H1 (cell line): ENCODE data around the gene DDX41. TPM values are rescaled to one million over a fixed set of nuclear protein-coding genes. Genes with fewer than 3 reads are reported as not detected.

Experiments
- CTCF ChIA-PET: fragments of 300-600 bp; sonication (Branson Sonifier 250); formaldehyde crosslinking; loops from one replicate; lab custom pipeline; 2021; ENCODE audit not compliant: partially characterized antibody; lab: Charles Lee
- POLR2A ChIA-PET: fragments of 300-600 bp; sonication (Branson Sonifier 250); formaldehyde crosslinking; loops from one replicate; lab custom pipeline; 2021; ENCODE audit warnings: inconsistent platforms; ENCODE audit not compliant: partially characterized antibody; lab: Charles Lee
- DNase-seq, 2 experiments: peaks; one replicate each; pipeline versions ENCODE4 v3.0.0 to v3.0.0-alpha.2; 2010 to 2022; ENCODE audit warnings: low spot score in 2 of 2, low read depth in 1 of 2, mixed read lengths in 1 of 2
- FAIRE-seq: peaks from 2 replicates; lab custom pipeline; 2011; peaks lifted over from hg19 to GRCh38; lab: Jason Lieb, UNC
- H2AFZ ChIP-seq: 2 replicates; pipeline ENCODE4 v1.8.1; 2012; ENCODE audit warnings: low read length, inconsistent platforms
- H2AK5ac ChIP-seq: 2 replicates; pipeline ENCODE4 v1.6.1; 2013; ENCODE audit warnings: low read depth, low read length
- H2BK120ac ChIP-seq: replicated peaks from 2 replicates; pipeline ENCODE3; 2013; ENCODE audit warnings: low read depth, low read length, inconsistent platforms
- H2BK12ac ChIP-seq: 2 replicates; pipeline ENCODE4 v1.6.1; 2013; ENCODE audit warnings: low read depth, low read length
- H2BK15ac ChIP-seq: 2 replicates; pipeline ENCODE4 v1.6.1; 2013; ENCODE audit warnings: low read length
- H2BK20ac ChIP-seq: 2 replicates; pipeline ENCODE4 v1.6.1; 2013; ENCODE audit warnings: low read length
- H2BK5ac ChIP-seq: 2 replicates; pipeline ENCODE4 v1.6.1; 2013; ENCODE audit warnings: low read depth, low read length
- H3K14ac ChIP-seq: 2 replicates; pipeline ENCODE4 v1.6.1; 2013; ENCODE audit warnings: inconsistent platforms; ENCODE audit not compliant: insufficient read length
- H3K18ac ChIP-seq: 2 replicates; pipeline ENCODE4 v1.6.1; 2013; ENCODE audit warnings: low read length; ENCODE audit errors: extremely low read depth
- H3K23ac ChIP-seq: 2 replicates; pipeline ENCODE4 v1.6.1; 2013; ENCODE audit warnings: inconsistent platforms; ENCODE audit not compliant: insufficient read length
- H3K23me2 ChIP-seq: 2 replicates; pipeline ENCODE4 v1.6.1; 2013; ENCODE audit warnings: low read depth, low read length
- H3K27ac ChIP-seq: 2 replicates; pipeline ENCODE4 v1.6.1; 2011; ENCODE audit warnings: low read depth, low read length, inconsistent platforms
- H3K27me3 ChIP-seq, 4 experiments: replicated peaks in 1 of 4; 1 replicate in 1 of 4; 2 replicates in 3 of 4; pipeline versions ENCODE4 v1.6.1 to v1.8.1; 2011 to 2013; ENCODE audit warnings: low read length in 3 of 4, mild to moderate bottlenecking in 3 of 4, inconsistent platforms in 2 of 4, mixed read lengths in 2 of 4, moderate library complexity in 1 of 4; ENCODE audit not compliant: control insufficient read depth in 3 of 4, insufficient read depth in 3 of 4; ENCODE audit errors: extremely low read depth in 1 of 4
- H3K36me3 ChIP-seq, 4 experiments: 2 replicates each; pipeline versions ENCODE4 v1.6.1 to v1.8.1; 2011 to 2013; ENCODE audit warnings: mild to moderate bottlenecking in 4 of 4, low read length in 3 of 4, moderate library complexity in 2 of 4, control low read depth in 1 of 4, inconsistent platforms in 1 of 4; ENCODE audit not compliant: insufficient read depth in 4 of 4, control insufficient read depth in 2 of 4
- H3K4ac ChIP-seq: replicated peaks from 2 replicates; pipeline ENCODE3; 2013; ENCODE audit warnings: low read length, low read depth, mixed read lengths, inconsistent platforms; ENCODE audit not compliant: insufficient read length
- H3K4me1 ChIP-seq, 4 experiments: replicated peaks in 1 of 4; 1 replicate in 1 of 4; 2 replicates in 3 of 4; pipeline versions ENCODE4 v1.6.1 to v1.8.1; 2011 to 2013; ENCODE audit warnings: low read length in 3 of 4, inconsistent platforms in 2 of 4, mixed read lengths in 1 of 4; ENCODE audit not compliant: insufficient read depth in 4 of 4, control insufficient read depth in 3 of 4
- H3K4me2 ChIP-seq, 2 experiments: 2 replicates each; pipeline versions ENCODE4 v1.6.1 to v1.8.1; 2011 to 2013; ENCODE audit warnings: low read depth in 2 of 2, low read length in 2 of 2, control low read depth in 1 of 2, inconsistent platforms in 1 of 2, mild to moderate bottlenecking in 1 of 2; ENCODE audit not compliant: insufficient read depth in 1 of 2
- H3K4me3 ChIP-seq, 4 experiments: fragments of 200-600, 300-600 bp in 1 of 4; sonication (generic), shearing (Covaris generic), sonication (Bioruptor Twin) in 1 of 4; 2 replicates each; pipeline versions ENCODE4 v1.5.1 to v1.8.1; 2011 to 2016; ENCODE audit warnings: low read length in 4 of 4, low read depth in 3 of 4, control low read depth in 2 of 4, inconsistent platforms in 2 of 4, mild to moderate bottlenecking in 2 of 4, mixed read lengths in 1 of 4, moderate library complexity in 1 of 4; ENCODE audit not compliant: insufficient read depth in 2 of 4; ENCODE audit errors: extremely low read depth in 1 of 4
- H3K56ac ChIP-seq: replicated peaks from 2 replicates; pipeline ENCODE3; 2013; ENCODE audit warnings: low read depth, mild to moderate bottlenecking, mixed read lengths, low read length, inconsistent platforms; ENCODE audit not compliant: insufficient read length
- H3K79me1 ChIP-seq: 2 replicates; pipeline ENCODE4 v1.6.1; 2013; ENCODE audit warnings: low read depth, low read length, control low read depth
- H3K79me2 ChIP-seq, 2 experiments: 2 replicates each; pipeline versions ENCODE4 v1.6.1 to v1.8.1; 2012 to 2013; ENCODE audit warnings: low read length in 2 of 2, mild to moderate bottlenecking in 2 of 2, inconsistent platforms in 1 of 2; ENCODE audit not compliant: insufficient read depth in 2 of 2, control insufficient read depth in 1 of 2
- H3K9ac ChIP-seq, 4 experiments: replicated peaks in 1 of 4; 1 replicate in 1 of 4; 2 replicates in 3 of 4; pipeline versions ENCODE4 v1.6.1 to v1.8.1; 2011 to 2013; ENCODE audit warnings: low read depth in 3 of 4, low read length in 3 of 4, control low read depth in 2 of 4, mild to moderate bottlenecking in 2 of 4, moderate library complexity in 2 of 4, inconsistent platforms in 1 of 4; ENCODE audit errors: extremely low read depth in 1 of 4
- H3K9me3 ChIP-seq, 2 experiments: 2 replicates each; pipeline versions ENCODE4 v1.6.1 to v1.8.1; 2012 to 2013; ENCODE audit warnings: mild to moderate bottlenecking in 2 of 2, moderate library complexity in 2 of 2, control low read depth in 1 of 2, inconsistent platforms in 1 of 2, low read depth in 1 of 2, low read length in 1 of 2, mixed read lengths in 1 of 2; ENCODE audit not compliant: insufficient read depth in 2 of 2
- H4K20me1 ChIP-seq, 2 experiments: replicated peaks in 1 of 2; 2 replicates each; pipeline versions ENCODE3 to v1.8.1; 2011 to 2013; ENCODE audit warnings: inconsistent platforms in 2 of 2, low read length in 2 of 2, mild to moderate bottlenecking in 1 of 2; ENCODE audit not compliant: insufficient read depth in 2 of 2, control insufficient read depth in 1 of 2
- H4K5ac ChIP-seq: 2 replicates; pipeline ENCODE4 v1.6.1; 2013; ENCODE audit warnings: low read length, low read depth, mixed read lengths, inconsistent platforms; ENCODE audit not compliant: insufficient read length
- H4K8ac ChIP-seq: 2 replicates; pipeline ENCODE4 v1.8.0; 2013; ENCODE audit warnings: mild to moderate bottlenecking, moderate library complexity, low read length, inconsistent platforms; ENCODE audit not compliant: insufficient read depth; ENCODE audit errors: extremely low read depth
- H4K91ac ChIP-seq: replicated peaks from 2 replicates; pipeline ENCODE3; 2013; ENCODE audit warnings: low read length, mixed read lengths, inconsistent platforms; ENCODE audit not compliant: insufficient read length
- CBX8 ChIP-seq: fragments of 300-800, 300-1000 bp; sonication (generic); IDR thresholded peaks from 2 replicates; pipeline ENCODE4 v1.7.1; 2016; ENCODE audit warnings: low read depth, low read length, borderline replicate concordance
- POLR2AphosphoS5 ChIP-seq: IDR thresholded peaks from 2 replicates; pipeline ENCODE4 v1.6.1; 2011; ENCODE audit warnings: low read depth, low read length
- WGBS, 2 experiments: shearing (Covaris generic) in 1 of 2; methylation state at CpG; one replicate each; pipeline versions ENCODE4 v1.1.6 to v1.1.7; 2013 to 2015; ENCODE audit warnings: low lambda C conversion rate in 2 of 2, mixed read lengths in 2 of 2, inconsistent platforms in 1 of 2, low coverage in 1 of 2, missing lambda C conversion rate in 1 of 2; ENCODE audit not compliant: insufficient replicate concordance in 2 of 2, insufficient coverage in 1 of 2, insufficient read length in 1 of 2; ENCODE audit errors: extremely low coverage in 1 of 2, missing lambda C conversion rate in 1 of 2; 5-methylcytosine and 5-hydroxymethylcytosine counted together
- polyA plus RNA-seq, 7 experiments: library from polyadenylated mRNA; depleted of rRNA in 3 of 7; stranded (reverse) in 5 of 7; unstranded in 2 of 7; fragments of >200 nt in 5 of 7; fragments of 200-250 nt in 2 of 7; gene quantifications; 1 replicate in 5 of 7; 2 replicates in 1 of 7; 4 replicates in 1 of 7; pipeline versions ENCODE4 v1.2.1 to v1.2.3, GENCODE V29; 2011 to 2013; ENCODE audit warnings: missing spikeins in 2 of 7, mixed read lengths in 2 of 7
- total RNA-seq: library from RNA; stranded (reverse); fragmentation: NEBNext Ultra II Directional; extraction: Animal tissue kit (Norgen Biotek cat#: 25700); gene quantifications from 2 replicates; pipeline ENCODE4 v1.2.1, GENCODE V29; 2021

Gene DDX41
- total and polyA plus RNA-seq, 2 of the 8 experiments (the other 6 are each of a cell fraction or from before 2014, with no cell fraction given): 102 to 135 TPM

DNA sequence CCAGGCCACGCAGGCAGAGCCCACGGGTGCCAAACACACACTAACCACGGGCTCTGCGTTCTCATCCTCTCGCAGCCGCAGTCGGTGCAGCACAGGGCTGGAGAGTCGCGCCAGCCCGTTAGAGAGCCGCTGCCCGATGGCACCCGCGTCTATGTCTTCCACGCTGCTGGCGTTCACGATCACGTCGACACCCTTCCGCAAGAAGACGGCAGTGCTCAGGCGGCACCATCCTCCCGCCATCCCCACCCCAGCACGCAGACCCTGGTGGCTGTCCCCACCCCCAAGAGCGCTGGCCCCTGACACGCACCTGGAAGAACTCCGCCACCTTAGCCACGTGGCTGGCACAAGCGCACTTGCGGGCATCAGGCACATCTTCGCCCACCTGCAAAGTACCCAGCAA, 49.3 kb downstream of the DDX41 start:
- no peak overlapping the region for H3K9ac ChIP-seq
- peaks cover 36 to 71% (median 53%) of the 10 kb centered on the region in 4 experiments for H3K36me3 ChIP-seq
- H3K27ac ChIP-seq: no peak overlapping the region
- H3K4me3 ChIP-seq: no peak overlapping the region
- H3K18ac ChIP-seq: no peak overlapping the region
- H3K9me3 ChIP-seq: peaks cover 0 to 4% of the 10 kb centered on the region in 2 experiments; a peak in 2 of 4 replicates
- peaks cover 14 to 51% of the 10 kb centered on the region in 2 experiments for H3K79me2 ChIP-seq
- H2AFZ ChIP-seq: no peak overlapping the region
- no peak overlapping the region for H4K5ac ChIP-seq
- no peak overlapping the region for H2BK15ac ChIP-seq
- H2BK5ac ChIP-seq: no peak overlapping the region
- H3K14ac ChIP-seq: no peak overlapping the region
- no peak overlapping the region for H3K4ac ChIP-seq
- peaks cover 32 to 46% of the 10 kb centered on the region in 2 experiments for H4K20me1 ChIP-seq
- peaks cover 22% of the 10 kb centered on the region for H3K79me1 ChIP-seq
- H4K8ac ChIP-seq: peak overlapping the region; percentile 35; the same call in 1 of the 2 replicates
- no peak overlapping the region for H3K23ac ChIP-seq
- FAIRE-seq: no peak
- 90% methylated on average over 27 of the region's 31 CpGs; no CpG with 5 or more reads in 1 of the 2 experiments for WGBS, 2 experiments
- H2BK20ac ChIP-seq: no peak overlapping the region
- H2BK120ac ChIP-seq: no peak overlapping the region
- H3K27me3 ChIP-seq: no peaks in the 10 kb centered on the region
- H3K4me2 ChIP-seq: no peak overlapping the region
- H3K4me1 ChIP-seq: peaks cover 11 to 30% (median 28%) of the 10 kb centered on the region in 4 experiments
- ChIA-PET CTCF (interaction anchor here (0.9 to 7.9 kb wide), 2 partner anchors 8 to 10 kb away, joined by 5 to 64 read pairs; no protein-coding TSS in a partner anchor), POLR2A (interaction anchor here (2.1 to 67.5 kb wide), 3 partner anchors 2 to 34 kb away, joined by 7 to 3349 read pairs (median 3349); partner anchors contain the start of genes DBN1, DOK3, PDLIM7 and PRR7)
- H2AK5ac ChIP-seq: no peak overlapping the region
- H4K91ac ChIP-seq: no peak overlapping the region
- no peak for DNase-seq
- no peak for TF ChIP-seq CBX8
- peak; percentile 33; the same call in 1 of the 2 replicates for TF ChIP-seq POLR2AphosphoS5
- TF ChIP-seq, all 59 proteins: peak for 1
- Histone ChIP-seq H3K56ac (no peak overlapping the region), H3K23me2 (no peaks in the 10 kb centered on the region; the same call in 1 of the 2 replicates), H2BK12ac (no peak overlapping the region)
